Skeletal muscle tissue (tissue), 4 donors: Measurements from ENCODE around the gene HNRNPUL1. TPM values are rescaled to one million over a fixed set of nuclear protein-coding genes. Genes with fewer than 3 reads are reported as not detected.

ENCODE experiments used
- H3K27ac ChIP-seq: one replicate; pipeline ENCODE4 v1.7.0; 2013; ENCODE audit warnings: mild to moderate bottlenecking, low read depth, low read length, inconsistent platforms
- H3K27me3 ChIP-seq, 3 donors: one replicate each; pipeline ENCODE4 v1.7.0; 2013; ENCODE audit warnings: low read length in 3 of 3; ENCODE audit not compliant: control insufficient read depth in 3 of 3, insufficient read depth in 3 of 3
- H3K36me3 ChIP-seq, 3 donors: one replicate each; pipeline ENCODE4 v1.7.0; 2013; ENCODE audit warnings: low read length in 3 of 3; ENCODE audit not compliant: control insufficient read depth in 3 of 3, insufficient read depth in 3 of 3
- H3K4me1 ChIP-seq, 3 donors: one replicate each; pipeline ENCODE4 v1.7.0; 2013; ENCODE audit warnings: low read length in 3 of 3, mild to moderate bottlenecking in 3 of 3; ENCODE audit not compliant: control insufficient read depth in 3 of 3, insufficient read depth in 3 of 3
- H3K4me3 ChIP-seq, 3 donors: one replicate each; pipeline ENCODE4 v1.7.0; 2013; ENCODE audit warnings: low read length in 3 of 3
- H3K9ac ChIP-seq, 3 donors: one replicate each; pipeline ENCODE4 v1.7.0; 2013; ENCODE audit warnings: low read length in 3 of 3, mild to moderate bottlenecking in 3 of 3, moderate library complexity in 2 of 3, low read depth in 1 of 3
- H3K9me3 ChIP-seq, 3 donors: one replicate each; pipeline ENCODE4 v1.7.0; 2013; ENCODE audit warnings: low read length in 3 of 3; ENCODE audit not compliant: control insufficient read depth in 3 of 3
- total RNA-seq: library from RNA; depleted of rRNA; stranded (reverse); fragments of >200 nt; gene quantifications from one replicate; pipeline ENCODE4 v1.2.3, GENCODE V29; 2014
- donor health status: Osteomylitis.

Gene HNRNPUL1
- total RNA-seq, 1 donor from 2014 or later, result 68.4 TPM

DNA sequence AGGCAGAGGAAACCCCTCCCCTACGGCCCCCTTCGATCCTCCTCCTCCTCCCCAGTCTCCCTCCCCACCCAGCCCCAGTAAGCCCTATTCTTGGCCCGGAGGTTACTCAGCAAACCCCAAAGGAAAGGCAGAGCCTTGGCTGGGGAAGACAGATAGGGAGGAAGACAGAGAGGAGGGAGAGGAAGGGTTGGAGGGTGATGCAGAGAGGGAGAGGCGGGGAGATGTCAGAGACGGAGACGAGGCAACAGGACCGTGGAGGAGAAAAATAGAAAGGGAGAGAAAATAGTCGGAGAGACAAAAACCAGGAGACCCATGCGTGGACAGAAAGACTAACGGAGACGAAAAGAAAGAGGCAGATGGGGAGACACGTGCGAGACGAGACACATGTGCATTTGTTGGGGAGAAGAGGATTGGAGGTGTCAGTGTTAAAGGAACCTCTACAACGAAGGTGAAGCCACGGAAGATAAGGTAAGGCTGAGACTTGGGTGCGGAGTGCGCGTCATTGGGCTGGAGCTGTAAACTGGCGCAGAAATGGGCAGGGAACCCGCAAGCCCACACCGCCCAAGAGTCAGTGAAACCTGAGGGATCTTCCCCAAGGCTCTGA, 86.7 kb downstream of the HNRNPUL1 start:
- no peaks in the 10 kb centered on the region for H3K36me3 ChIP-seq
- no peaks in the 10 kb centered on the region for H3K9me3 ChIP-seq
- H3K27me3 ChIP-seq, result peaks cover 0 to 42% (median 38%) of the 10 kb centered on the region in 3 donors
- H3K27ac ChIP-seq, result peak overlapping the region; percentile 44
- H3K9ac ChIP-seq, result peak overlapping the region; percentile 56 to 74 (median 63)
- peaks cover 29 to 37% (median 30%) of the 10 kb centered on the region in 3 donors for H3K4me1 ChIP-seq
- H3K4me3 ChIP-seq, result peak overlapping the region; percentile 75 to 85 (median 76)

DNA sequence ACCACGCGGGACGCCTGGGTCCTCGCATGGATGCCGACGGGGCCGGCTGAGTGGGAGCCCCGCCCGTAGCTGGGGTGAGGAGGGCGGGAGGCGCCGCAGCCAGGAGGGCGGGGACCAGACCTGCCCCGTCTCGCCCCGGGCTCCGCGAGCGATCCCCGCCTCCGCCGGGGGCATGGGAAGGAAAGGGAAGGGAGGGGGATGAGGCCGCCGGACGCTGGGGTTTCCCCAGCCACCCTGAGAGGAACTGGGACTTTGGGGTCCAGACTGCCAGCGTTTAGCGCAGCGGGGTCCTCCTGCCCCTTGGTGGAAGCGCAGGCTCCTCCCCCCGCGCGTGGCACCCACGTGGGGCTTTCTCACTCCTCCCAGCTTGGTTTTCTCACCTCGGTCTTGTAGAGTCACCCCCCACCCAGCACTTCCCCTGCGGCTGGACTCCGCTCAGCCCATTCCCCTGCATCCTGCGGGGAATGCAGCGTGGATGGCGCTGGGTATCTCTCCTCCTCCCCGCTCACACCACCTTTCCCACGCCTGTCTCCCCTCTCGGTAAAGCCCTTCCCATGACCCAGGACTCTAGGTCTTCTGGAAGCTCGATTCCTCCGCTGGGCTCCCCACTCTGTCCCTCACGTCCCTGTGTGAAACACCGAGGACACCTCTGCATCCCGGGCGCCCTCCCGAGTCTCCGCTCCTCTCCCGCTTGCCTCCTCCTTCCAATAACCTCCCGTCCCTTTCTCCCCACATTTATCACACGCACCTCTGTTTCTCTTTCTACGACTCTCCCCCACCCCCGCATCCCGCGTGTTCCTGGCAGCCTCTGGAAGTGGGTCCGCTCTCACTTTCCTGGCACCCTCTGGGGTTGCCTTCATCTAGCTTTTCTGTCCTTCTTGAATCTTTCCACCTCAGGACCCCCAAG, 87.4 kb downstream of the HNRNPUL1 start:
- Histone ChIP-seq H3K27ac (peak overlapping the region; percentile 44), H3K4me1 (peaks cover 29 to 37% (median 32%) of the 10 kb centered on the region in 3 donors), H3K9me3 (no peaks in the 10 kb centered on the region), H3K4me3 (peak overlapping the region; percentile 75 to 85 (median 76)), H3K9ac (peak overlapping the region; percentile 56 to 74 (median 63)), H3K27me3 (peaks cover 0 to 42% (median 38%) of the 10 kb centered on the region in 3 donors), H3K36me3 (no peaks in the 10 kb centered on the region)

DNA sequence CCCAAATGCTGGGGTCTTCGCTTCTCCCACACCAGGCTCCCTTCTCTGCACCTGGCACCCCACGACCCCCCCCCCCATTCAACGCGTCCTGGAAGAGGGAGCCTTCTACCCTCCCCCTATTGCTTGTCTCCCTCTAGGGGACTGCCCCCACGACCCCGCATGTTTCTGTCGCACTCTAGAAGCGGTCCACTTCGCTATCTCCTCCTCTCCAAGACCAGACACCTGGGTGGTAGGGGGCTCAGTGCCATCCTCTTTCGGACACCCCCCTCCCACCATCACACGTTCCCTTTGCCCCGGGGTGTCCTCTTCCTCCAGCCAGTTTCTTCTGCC, 88.1 kb downstream of the HNRNPUL1 start:
- H3K27me3 ChIP-seq, result peaks cover 0 to 42% (median 38%) of the 10 kb centered on the region in 3 donors
- peaks cover 31 to 37% (median 32%) of the 10 kb centered on the region in 3 donors for H3K4me1 ChIP-seq

DNA sequence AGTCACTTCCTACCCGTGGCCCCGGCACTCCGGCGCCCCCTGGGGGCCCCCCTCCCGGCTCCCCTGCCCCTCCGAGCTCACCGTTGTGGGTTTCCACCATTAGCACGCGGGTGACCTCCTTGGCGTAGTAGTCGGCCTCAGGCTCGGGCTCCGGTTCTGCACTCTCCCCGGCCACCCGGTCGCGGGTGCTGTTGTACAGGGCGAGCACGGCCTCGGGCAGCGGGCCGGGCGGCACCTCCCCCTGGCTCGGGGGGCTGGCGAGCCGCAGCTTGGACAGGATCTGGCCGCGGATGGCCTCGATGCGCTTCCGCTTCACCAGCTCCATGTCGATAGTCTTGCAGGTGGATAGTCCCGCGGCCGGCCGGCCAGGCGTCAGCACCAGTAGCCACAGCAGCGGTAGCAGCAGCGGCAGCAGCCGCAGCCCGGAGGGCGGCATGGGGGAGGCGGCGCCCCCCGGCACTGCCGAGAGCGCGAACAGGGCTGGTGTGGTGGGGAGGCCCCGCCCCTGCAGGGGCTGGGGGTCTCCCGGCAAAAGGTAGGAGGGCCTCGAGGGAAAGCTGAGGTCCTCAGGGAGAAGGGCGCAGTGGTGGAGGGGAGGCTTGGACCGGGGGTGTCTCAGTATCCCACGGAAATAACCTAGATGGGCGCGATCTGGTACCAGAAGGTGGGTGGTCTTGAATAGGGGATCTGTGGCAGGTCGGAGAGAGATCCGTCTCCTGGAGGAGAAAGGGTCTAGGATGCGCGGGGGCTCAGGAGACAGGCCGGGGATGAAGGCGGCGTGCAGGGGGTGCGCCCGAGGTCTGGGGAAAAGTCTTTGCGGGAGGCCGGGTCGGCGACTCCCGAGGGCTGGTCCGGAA, 88.7 kb downstream of the HNRNPUL1 start:
- Histone ChIP-seq H3K9ac (peak overlapping the region; percentile 56 to 74 (median 70)), H3K36me3 (no peaks in the 10 kb centered on the region), H3K27ac (peak overlapping the region; percentile 68), H3K27me3 (peaks cover 0 to 42% (median 38%) of the 10 kb centered on the region in 3 donors), H3K9me3 (no peaks in the 10 kb centered on the region), H3K4me3 (peak overlapping the region; percentile 75 to 85 (median 76)), H3K4me1 (peaks cover 31 to 37% (median 32%) of the 10 kb centered on the region in 3 donors)

More for the DNA sequence above, 88.1 kb downstream of the HNRNPUL1 start:
- Histone ChIP-seq H3K27ac (no peak overlapping the region), H3K9ac (peak overlapping the region; percentile 56 to 74 (median 61)), H3K36me3 (no peaks in the 10 kb centered on the region), H3K9me3 (no peaks in the 10 kb centered on the region), H3K4me3 (peak overlapping the region; percentile 75 to 85 (median 76))

DNA sequence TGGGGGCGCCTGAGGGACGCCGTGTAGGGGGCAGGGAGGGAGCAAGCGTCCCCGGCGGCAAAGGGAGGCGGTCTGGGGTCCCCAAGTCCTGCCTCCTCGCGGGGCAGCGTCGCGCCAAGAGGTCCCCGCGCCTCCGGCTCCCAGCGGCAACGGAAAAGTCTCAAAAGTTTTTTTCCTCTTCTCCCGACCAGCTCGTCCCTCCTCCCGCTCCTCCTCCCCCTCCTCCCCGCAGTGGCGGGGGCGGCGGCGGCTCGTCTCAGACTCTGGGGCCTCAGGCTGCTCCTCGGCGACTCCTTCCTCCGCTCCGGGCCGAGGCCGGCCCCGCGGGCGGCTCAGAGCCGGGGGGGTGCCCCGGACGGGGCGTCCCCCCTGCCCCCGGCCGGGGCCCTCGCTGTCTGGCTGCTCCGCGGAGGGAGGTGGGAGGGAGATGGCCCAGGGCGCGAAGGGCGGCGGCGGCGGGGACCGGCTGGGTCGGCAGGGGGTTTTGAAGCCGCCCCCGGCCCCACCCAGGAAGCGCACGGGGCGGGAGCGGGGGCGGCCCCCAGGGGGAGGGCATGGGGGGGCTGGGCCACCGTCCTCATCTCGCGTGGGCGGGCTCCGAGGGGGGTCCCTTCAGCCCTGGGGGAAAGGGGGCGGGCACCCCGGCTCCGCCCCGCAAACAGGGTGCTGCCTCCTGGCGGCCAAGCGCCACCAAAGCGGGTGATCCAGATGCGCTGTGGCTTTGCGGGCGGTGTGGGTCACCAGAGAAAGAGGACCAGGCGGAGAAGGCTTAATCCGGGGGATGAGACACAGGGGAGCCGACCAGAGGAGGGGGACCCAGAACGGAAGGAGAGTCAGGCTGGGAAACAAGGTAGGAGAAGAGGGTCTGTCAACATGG, 89.5 kb downstream of the HNRNPUL1 start, which contains the start of gene TGFB1:
TGFB1 (minus strand) TSS at position 457 of the 877 bp plus-strand sequence. CDS start 878 bp downstream, outside the sequence.
- Histone ChIP-seq H3K4me3 (peak within 1 kb of the TSS; percentile 75 to 85 (median 76)), H3K9ac (peak within 1 kb of the TSS; percentile 56 to 74 (median 70)), H3K36me3 (no peaks in the 10 kb centered on the region), H3K27ac (peak within 1 kb of the TSS; percentile 68), H3K27me3 (peaks cover 0 to 42% (median 38%) of the 10 kb centered on the region in 3 donors), H3K4me1 (peaks cover 31 to 37% (median 32%) of the 10 kb centered on the region in 3 donors), H3K9me3 (no peaks in the 10 kb centered on the region)

DNA sequence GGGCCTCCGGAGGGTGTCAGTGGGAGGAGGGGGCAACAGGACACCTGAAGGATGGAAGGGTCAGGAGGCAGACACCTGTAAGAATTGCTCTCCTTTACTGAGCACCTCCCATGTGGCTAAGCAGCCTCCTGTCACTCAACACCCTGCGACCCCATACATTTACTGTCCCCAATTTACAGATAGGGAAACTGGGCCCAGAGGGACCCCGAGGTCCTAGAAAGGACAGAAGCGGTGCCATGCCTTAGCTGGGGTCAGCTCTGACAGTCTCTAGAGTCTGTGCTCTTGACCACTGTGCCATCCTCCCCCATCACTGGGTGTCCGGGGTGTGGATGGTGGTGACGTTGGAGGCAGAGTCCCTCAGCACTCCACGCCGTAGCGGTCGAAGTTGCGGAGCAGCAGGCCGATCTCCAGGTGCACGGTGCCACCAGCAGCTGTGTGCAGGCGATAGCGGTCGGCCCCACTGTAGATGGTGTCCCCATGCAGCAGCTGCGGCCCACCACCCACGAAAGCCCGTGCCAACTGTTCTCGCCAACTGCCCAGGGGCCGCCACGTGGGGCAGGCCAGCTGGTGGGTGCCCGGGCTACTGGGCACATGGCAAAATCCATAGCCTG, 90.3 kb downstream of the HNRNPUL1 start:
- H3K4me1 ChIP-seq, result peaks cover 30 to 37% (median 31%) of the 10 kb centered on the region in 3 donors
- H3K9me3 ChIP-seq, result no peaks in the 10 kb centered on the region
- peak overlapping the region; percentile 40 to 45 (median 43) for H3K4me3 ChIP-seq
- H3K27ac ChIP-seq, result no peak overlapping the region
- peak overlapping the region in 2 of 3 donors; percentile 56 to 57 for H3K9ac ChIP-seq
- peaks cover 0 to 42% (median 38%) of the 10 kb centered on the region in 3 donors for H3K27me3 ChIP-seq
- H3K36me3 ChIP-seq, result no peaks in the 10 kb centered on the region

DNA sequence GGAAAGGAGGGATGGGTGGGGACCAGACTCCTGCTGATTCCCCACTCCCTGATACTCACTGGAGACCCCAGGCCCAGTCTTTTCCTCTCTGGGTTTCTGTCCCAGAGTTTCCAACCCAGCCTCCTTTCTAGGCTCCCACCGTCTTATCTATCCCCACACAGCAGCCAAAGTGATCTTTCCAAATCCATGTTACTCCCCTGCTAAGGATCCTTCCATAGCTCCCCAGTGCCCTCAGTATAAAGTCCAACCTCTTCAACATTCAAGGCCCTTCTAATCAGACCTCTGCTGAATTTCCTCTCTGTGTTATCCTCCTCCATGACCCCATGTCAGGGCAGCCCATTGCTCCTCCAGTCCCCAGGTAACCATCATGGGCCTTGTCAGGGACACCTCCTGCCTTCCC, 90.9 kb downstream of the HNRNPUL1 start:
- H3K9me3 ChIP-seq, result no peaks in the 10 kb centered on the region
- H3K36me3 ChIP-seq, result no peaks in the 10 kb centered on the region
- no peak overlapping the region for H3K9ac ChIP-seq
- H3K4me1 ChIP-seq, result peaks cover 30 to 37% (median 31%) of the 10 kb centered on the region in 3 donors
- H3K27me3 ChIP-seq, result peaks cover 0 to 42% (median 38%) of the 10 kb centered on the region in 3 donors
- H3K4me3 ChIP-seq, result no peak overlapping the region
- no peak overlapping the region for H3K27ac ChIP-seq

DNA sequence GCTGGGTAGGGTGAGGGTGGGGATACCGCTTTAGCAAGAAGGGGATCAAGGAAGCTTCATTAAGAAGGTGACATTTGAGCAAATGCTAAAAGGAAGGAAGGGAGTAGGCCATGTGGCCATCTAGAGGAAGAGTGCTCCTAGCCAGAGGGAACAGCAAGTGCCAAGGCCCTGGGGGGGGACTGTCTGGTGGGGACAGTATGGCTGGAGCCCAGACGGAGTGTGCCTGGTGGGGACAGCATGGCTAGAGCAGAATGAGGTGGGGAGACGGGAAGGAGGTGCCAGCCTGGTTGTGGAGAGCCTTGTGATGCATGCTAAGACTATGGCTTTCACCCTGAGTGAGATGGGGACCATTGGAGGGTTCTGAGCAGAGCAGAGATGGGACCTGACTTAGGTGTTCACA, 91.6 kb downstream of the HNRNPUL1 start:
- H3K4me1 ChIP-seq, result peaks cover 25 to 36% (median 31%) of the 10 kb centered on the region in 3 donors
- H3K9me3 ChIP-seq, result no peaks in the 10 kb centered on the region
- H3K27me3 ChIP-seq, result peaks cover 0 to 42% (median 37%) of the 10 kb centered on the region in 3 donors
- no peak overlapping the region for H3K4me3 ChIP-seq
- peak overlapping the region in 1 of 3 donors; percentile 8 for H3K9ac ChIP-seq
- no peaks in the 10 kb centered on the region for H3K36me3 ChIP-seq
- H3K27ac ChIP-seq, result no peak overlapping the region
